Panc1 (cell line): Measurements from ENCODE around the gene RTN4IP1. TPM values are rescaled to one million over a fixed set of nuclear protein-coding genes. Genes with fewer than 3 reads are reported as not detected.

ENCODE experiments used
- ATAC-seq: fragments of 200-7000 bp; cut with Tn5 transposase; 2 replicates; pipeline ENCODE4 v1.9.1; 2020; ENCODE audit warnings: mild to moderate bottlenecking, moderate library complexity
- BruUV-seq: library from RNA; stranded (reverse); fragments of 400-500 nt; replicated peaks from 2 replicates; lab custom pipeline; 2021; lab: Mats Ljungman, UMichigan
- CTCF ChIA-PET: fragments of 300-600 bp; sonication (Branson Sonifier 250); formaldehyde crosslinking; loops from one replicate; lab custom pipeline; 2022; ENCODE audit warnings: antibody characterized with exemption; lab: Charles Lee
- POLR2A ChIA-PET: fragments of 300-600 bp; sonication (Branson Sonifier 250); formaldehyde crosslinking; loops from one replicate; lab custom pipeline; 2022; ENCODE audit warnings: antibody characterized with exemption; lab: Charles Lee
- DNase-seq: peaks from one replicate; pipeline ENCODE4 v3.0.0-alpha.2; 2010; ENCODE audit warnings: low read depth, low spot score
- H3K27ac ChIP-seq: 2 replicates; pipeline ENCODE4 v1.5.1; 2011; ENCODE audit warnings: mild to moderate bottlenecking, low read length, inconsistent platforms
- H3K27me3 ChIP-seq: fragments of 200-500 bp; sonication (Bioruptor generic); 2 replicates; pipeline ENCODE4 v1.6.0; 2014; ENCODE audit warnings: low read length, inconsistent platforms; ENCODE audit not compliant: control insufficient read depth, insufficient read depth
- H3K36me3 ChIP-seq: fragments of 200-500 bp; sonication (Bioruptor generic); 2 replicates; pipeline ENCODE4 v1.5.1; 2014; ENCODE audit warnings: inconsistent platforms, mild to moderate bottlenecking, low read length, moderate library complexity; ENCODE audit not compliant: control insufficient read depth, insufficient read depth
- H3K4me1 ChIP-seq: 2 replicates; pipeline ENCODE4 v1.5.1; 2011; ENCODE audit warnings: inconsistent platforms, mild to moderate bottlenecking, low read length, moderate library complexity; ENCODE audit not compliant: control insufficient read depth, insufficient read depth
- H3K4me3 ChIP-seq, 2 experiments: 2 replicates each; pipeline ENCODE4 v1.5.1; 2011 to 2012; ENCODE audit warnings: low read depth in 2 of 2, low read length in 2 of 2, mild to moderate bottlenecking in 2 of 2, inconsistent platforms in 1 of 2, moderate library complexity in 1 of 2
- H3K9me3 ChIP-seq: fragments of 200-500 bp; sonication (Bioruptor generic); 2 replicates; pipeline ENCODE4 v1.5.1; 2014; ENCODE audit warnings: low read depth, mild to moderate bottlenecking, inconsistent platforms, low read length, moderate library complexity; ENCODE audit not compliant: control insufficient read depth, insufficient read depth
- POLR2AphosphoS5 ChIP-seq: IDR thresholded peaks from 2 replicates; pipeline ENCODE4 v1.6.1; 2012; ENCODE audit warnings: mild to moderate bottlenecking, low read depth, low read length, moderate library complexity
- SIN3A ChIP-seq: IDR thresholded peaks from 2 replicates; pipeline ENCODE4 v1.6.1; 2012; ENCODE audit warnings: low read depth, mild to moderate bottlenecking, low read length, moderate library complexity, borderline replicate concordance; ENCODE audit not compliant: insufficient read depth
- TCF7L2 ChIP-seq: IDR thresholded peaks from 2 replicates; pipeline ENCODE4 v1.6.1; 2011; ENCODE audit warnings: mild to moderate bottlenecking, low read depth, low read length, inconsistent platforms
- in situ Hi-C: cut with HindIII; loops from 2 replicates; pipeline ENCODE4 v1.10.0; 2016; ENCODE audit warnings: low sequenced_read_pairs, low pct_unique_long_range_greater_than_20kb
- intact Hi-C: fragments of 100-400 bp; cut with micrococcal nuclease; formaldehyde crosslinking; loops from one replicate; pipeline ENCODE4 v1.10.0; 2022; ENCODE audit not compliant: unreplicated experiment
- total RNA-seq: library from RNA; stranded (reverse); gene quantifications from one replicate; pipeline ENCODE4 v1.2.1, GENCODE V29; 2021; ENCODE audit not compliant: unreplicated experiment
- TF ChIP-seq, protein P1 (sequence below): fragments of 450-650 bp; IDR thresholded peaks from 2 replicates; pipeline ENCODE4 v1.5.1; 2017; ENCODE audit warnings: mild to moderate bottlenecking
- TF ChIP-seq, protein P2 (sequence below), 2 experiments: IDR thresholded peaks; 2 replicates each; pipeline ENCODE4 v1.6.1; 2011 to 2012; ENCODE audit warnings: low read depth in 2 of 2, control low read depth in 1 of 2, low read length in 1 of 2, mild to moderate bottlenecking in 1 of 2, moderate library complexity in 1 of 2; ENCODE audit not compliant: insufficient read depth in 1 of 2

RTN4IP1 gene
- total RNA-seq, 1 experiment from 2014 or later: 9.4 TPM

DNA sequence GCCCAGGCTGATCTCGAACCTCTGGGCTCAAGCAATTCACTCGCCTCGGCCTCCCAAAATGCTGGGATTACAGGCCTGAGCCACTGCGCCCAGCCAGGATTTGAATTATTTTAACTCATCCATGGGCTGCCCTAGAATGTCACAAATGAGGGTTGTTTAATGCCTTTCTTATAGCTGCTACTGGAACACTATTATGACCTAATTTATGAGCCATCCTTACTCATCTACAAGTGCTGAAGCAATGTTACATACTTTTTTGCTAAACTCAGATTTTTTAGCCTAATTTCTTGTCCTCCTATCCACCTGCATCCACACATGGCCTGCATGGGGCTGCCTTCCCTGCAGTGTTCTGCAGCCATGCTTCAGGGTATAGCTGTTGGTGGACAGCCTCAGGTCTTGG, 59.9 kb downstream of the RTN4IP1 start:
- no TSS peak for BruUV-seq
- no peak overlapping the region for H3K27ac ChIP-seq
- DNase-seq (no peak), ATAC-seq (no peak)
- H3K27me3 ChIP-seq: no peaks in the 10 kb centered on the region
- intact Hi-C loops (loop anchor here (5.0 kb wide), 1 partner anchor 408 kb away; no protein-coding TSS in a partner anchor), in situ Hi-C loops (no loop called here)
- H3K36me3 ChIP-seq: peaks cover 12% of the 10 kb centered on the region; the same call in 1 of the 2 replicates
- H3K9me3 ChIP-seq: no peaks in the 10 kb centered on the region
- no peaks in the 10 kb centered on the region for H3K4me1 ChIP-seq
- ChIA-PET POLR2A (interaction anchor here (0.5 kb wide), 1 partner anchor 234 kb away, joined by 3 read pairs; no protein-coding TSS in a partner anchor), CTCF (no interaction called here)
- TF ChIP-seq, protein P1, sequence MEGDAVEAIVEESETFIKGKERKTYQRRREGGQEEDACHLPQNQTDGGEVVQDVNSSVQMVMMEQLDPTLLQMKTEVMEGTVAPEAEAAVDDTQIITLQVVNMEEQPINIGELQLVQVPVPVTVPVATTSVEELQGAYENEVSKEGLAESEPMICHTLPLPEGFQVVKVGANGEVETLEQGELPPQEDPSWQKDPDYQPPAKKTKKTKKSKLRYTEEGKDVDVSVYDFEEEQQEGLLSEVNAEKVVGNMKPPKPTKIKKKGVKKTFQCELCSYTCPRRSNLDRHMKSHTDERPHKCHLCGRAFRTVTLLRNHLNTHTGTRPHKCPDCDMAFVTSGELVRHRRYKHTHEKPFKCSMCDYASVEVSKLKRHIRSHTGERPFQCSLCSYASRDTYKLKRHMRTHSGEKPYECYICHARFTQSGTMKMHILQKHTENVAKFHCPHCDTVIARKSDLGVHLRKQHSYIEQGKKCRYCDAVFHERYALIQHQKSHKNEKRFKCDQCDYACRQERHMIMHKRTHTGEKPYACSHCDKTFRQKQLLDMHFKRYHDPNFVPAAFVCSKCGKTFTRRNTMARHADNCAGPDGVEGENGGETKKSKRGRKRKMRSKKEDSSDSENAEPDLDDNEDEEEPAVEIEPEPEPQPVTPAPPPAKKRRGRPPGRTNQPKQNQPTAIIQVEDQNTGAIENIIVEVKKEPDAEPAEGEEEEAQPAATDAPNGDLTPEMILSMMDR: no peak
- TF ChIP-seq POLR2AphosphoS5: no peak
- TF ChIP-seq TCF7L2: no peak
- TF ChIP-seq SIN3A: no peak
- TF ChIP-seq, protein P2, sequence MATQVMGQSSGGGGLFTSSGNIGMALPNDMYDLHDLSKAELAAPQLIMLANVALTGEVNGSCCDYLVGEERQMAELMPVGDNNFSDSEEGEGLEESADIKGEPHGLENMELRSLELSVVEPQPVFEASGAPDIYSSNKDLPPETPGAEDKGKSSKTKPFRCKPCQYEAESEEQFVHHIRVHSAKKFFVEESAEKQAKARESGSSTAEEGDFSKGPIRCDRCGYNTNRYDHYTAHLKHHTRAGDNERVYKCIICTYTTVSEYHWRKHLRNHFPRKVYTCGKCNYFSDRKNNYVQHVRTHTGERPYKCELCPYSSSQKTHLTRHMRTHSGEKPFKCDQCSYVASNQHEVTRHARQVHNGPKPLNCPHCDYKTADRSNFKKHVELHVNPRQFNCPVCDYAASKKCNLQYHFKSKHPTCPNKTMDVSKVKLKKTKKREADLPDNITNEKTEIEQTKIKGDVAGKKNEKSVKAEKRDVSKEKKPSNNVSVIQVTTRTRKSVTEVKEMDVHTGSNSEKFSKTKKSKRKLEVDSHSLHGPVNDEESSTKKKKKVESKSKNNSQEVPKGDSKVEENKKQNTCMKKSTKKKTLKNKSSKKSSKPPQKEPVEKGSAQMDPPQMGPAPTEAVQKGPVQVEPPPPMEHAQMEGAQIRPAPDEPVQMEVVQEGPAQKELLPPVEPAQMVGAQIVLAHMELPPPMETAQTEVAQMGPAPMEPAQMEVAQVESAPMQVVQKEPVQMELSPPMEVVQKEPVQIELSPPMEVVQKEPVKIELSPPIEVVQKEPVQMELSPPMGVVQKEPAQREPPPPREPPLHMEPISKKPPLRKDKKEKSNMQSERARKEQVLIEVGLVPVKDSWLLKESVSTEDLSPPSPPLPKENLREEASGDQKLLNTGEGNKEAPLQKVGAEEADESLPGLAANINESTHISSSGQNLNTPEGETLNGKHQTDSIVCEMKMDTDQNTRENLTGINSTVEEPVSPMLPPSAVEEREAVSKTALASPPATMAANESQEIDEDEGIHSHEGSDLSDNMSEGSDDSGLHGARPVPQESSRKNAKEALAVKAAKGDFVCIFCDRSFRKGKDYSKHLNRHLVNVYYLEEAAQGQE (IDR thresholded peaks at IDR 0.05; ENCODE audit: insufficient read depth in 1 of 2, low read depth in 2 of 2, low read length in 1 of 2): no peak
- H3K4me3 ChIP-seq: no peak overlapping the region

DNA sequence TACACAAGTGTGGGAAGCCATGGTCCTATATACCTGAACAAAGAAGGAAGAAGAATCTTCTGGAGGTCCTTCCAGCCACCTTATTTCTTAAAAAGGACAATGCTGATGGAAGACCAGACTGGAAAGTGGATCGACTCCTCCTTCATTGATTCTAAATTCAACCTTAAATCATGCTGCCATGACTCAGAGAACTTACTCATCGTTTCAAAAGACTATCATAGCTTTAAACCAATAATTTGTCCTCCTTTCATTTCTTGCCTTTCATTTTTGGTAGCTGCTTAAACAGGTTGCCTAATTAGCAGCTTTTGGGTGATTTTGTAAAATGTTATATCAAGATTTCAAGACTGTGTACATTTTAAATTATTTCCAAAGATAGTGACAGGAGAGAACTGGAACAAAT, 60.8 kb downstream of the RTN4IP1 start:
- TF ChIP-seq, protein P1: no peak
- TF ChIP-seq, protein P2 (IDR thresholded peaks at IDR 0.05; ENCODE audit: insufficient read depth in 1 of 2, low read depth in 2 of 2, low read length in 1 of 2): no peak
- TF ChIP-seq SIN3A (no peak), POLR2AphosphoS5 (no peak), TCF7L2 (no peak)
- Histone ChIP-seq H3K27me3 (no peaks in the 10 kb centered on the region), H3K27ac (no peak overlapping the region), H3K36me3 (peaks cover 12% of the 10 kb centered on the region; the same call in 1 of the 2 replicates), H3K4me3 (no peak overlapping the region), H3K4me1 (no peaks in the 10 kb centered on the region), H3K9me3 (no peaks in the 10 kb centered on the region)
- intact Hi-C loops (loop anchor here (5.0 kb wide), 1 partner anchor 409 kb away; no protein-coding TSS in a partner anchor), in situ Hi-C loops (no loop called here)
- ATAC-seq (no peak), DNase-seq (no peak)
- ChIA-PET CTCF (no interaction called here), POLR2A (no interaction called here)
- BruUV-seq: no TSS peak
